Stimulated activated naive CD8-positive, alpha-beta T cell treated with anti-CD3 and anti-CD28 coated beads, Interleukin-15, Interleukin-2, amounts not matched to agents 100 U/mL and 50 U/mL, for 24 hours (primary cell): Measurements from ENCODE around the gene PRAMEF14.
"Not testable (repeated sequence)": the region's sequence is repeated elsewhere in the genome, so short reads cannot be mapped to it uniquely, and the experiment has no call there.

Experiments used
- ATAC-seq: fragments of 150-1000 bp; cut with Tn5 transposase; one replicate; pipeline ENCODE4 v1.10.0; 2021
- DNase-seq: peaks from one replicate; pipeline ENCODE4 v3.0.0; 2021

Gene PRAMEF14

GRCh38 chr1:13347034-13347433, at the start of gene PRAMEF14:
PRAMEF14 (minus strand) TSS chr1:13347134; CDS start chr1:13345314, 1,820 bp downstream.
- DNase-seq, ATAC-seq: not testable (repeated sequence)

- DNase-seq, ATAC-seq: not testable (repeated sequence)
Measured at GRCh38 chr1:13395311-13395710, 48.4 kb upstream of the PRAMEF14 start.

GRCh38 chr1:13394761-13395160, 47.8 kb upstream of the PRAMEF14 start:
- ATAC-seq: not testable (repeated sequence)

GRCh38 chr1:13393004-13393403, 46.1 kb upstream of the PRAMEF14 start:
- DNase-seq, ATAC-seq: not testable (repeated sequence)

More at GRCh38 chr1:13394761-13395160, 47.8 kb upstream of the PRAMEF14 start:
- not testable (repeated sequence) for DNase-seq

GRCh38 chr1:13389332-13389731, 42.4 kb upstream of the PRAMEF14 start, which contains the start of gene PRAMEF17:
PRAMEF17 (plus strand) TSS chr1:13389632; CDS start chr1:13389658, 26 bp downstream.
- DNase-seq, ATAC-seq: not testable (repeated sequence)

GRCh38 chr1:13380380-13380779, 33.4 kb upstream of the PRAMEF14 start:
- not testable (repeated sequence) for ATAC-seq, DNase-seq

- not testable (repeated sequence) for DNase-seq, ATAC-seq
Measured at GRCh38 chr1:13378983-13379382, 32.0 kb upstream of the PRAMEF14 start.

- not testable (repeated sequence) for ATAC-seq
- DNase-seq: peak; percentile 46
Measured at GRCh38 chr1:13368544-13368943, 21.6 kb upstream of the PRAMEF14 start.

- not testable (repeated sequence) for DNase-seq, ATAC-seq
Measured at GRCh38 chr1:13366536-13366935, 19.6 kb upstream of the PRAMEF14 start.

GRCh38 chr1:13364928-13365327, 18.0 kb upstream of the PRAMEF14 start:
- DNase-seq, ATAC-seq: not testable (repeated sequence)

GRCh38 chr1:13362364-13362763, 15.4 kb upstream of the PRAMEF14 start:
- ATAC-seq: not testable (repeated sequence)

GRCh38 chr1:13356774-13357173, 9.8 kb upstream of the PRAMEF14 start:
- not testable (repeated sequence) for ATAC-seq
- peak; percentile 27 for DNase-seq

More at GRCh38 chr1:13362364-13362763, 15.4 kb upstream of the PRAMEF14 start:
- not testable (repeated sequence) for DNase-seq

GRCh38 chr1:13354475-13354874, 7.5 kb upstream of the PRAMEF14 start:
- not testable (repeated sequence) for ATAC-seq, DNase-seq

GRCh38 chr1:13353476-13353875, 6.5 kb upstream of the PRAMEF14 start:
- not testable (repeated sequence) for ATAC-seq, DNase-seq

GRCh38 chr1:13342496-13342895, 4.4 kb downstream of the PRAMEF14 start:
- not testable (repeated sequence) for ATAC-seq, DNase-seq

GRCh38 chr1:13315281-13315680, 31.7 kb downstream of the PRAMEF14 start, which contains the start of gene PRAMEF15:
PRAMEF15 (plus strand) TSS chr1:13315581; CDS start chr1:13318408, 2,827 bp downstream.
- not testable (repeated sequence) for ATAC-seq, DNase-seq

- not testable (repeated sequence) for ATAC-seq, DNase-seq
Measured at GRCh38 chr1:13303239-13303638, 43.7 kb downstream of the PRAMEF14 start, which contains the start of gene PRAMEF33. PRAMEF33 (plus strand) TSS chr1:13303539; CDS start chr1:13305955, 2,416 bp downstream.

- not testable (repeated sequence) for DNase-seq, ATAC-seq
Measured at GRCh38 chr1:13302197-13302596, 44.7 kb downstream of the PRAMEF14 start.

- not testable (repeated sequence) for ATAC-seq, DNase-seq
Measured at GRCh38 chr1:13298699-13299098, 48.2 kb downstream of the PRAMEF14 start.

- DNase-seq, ATAC-seq: not testable (repeated sequence)
Measured at GRCh38 chr1:13297216-13297931, 49.6 kb downstream of the PRAMEF14 start.
